H9 (cell line): ENCODE results near the gene AGXT. TPM values are rescaled to one million over a fixed set of nuclear protein-coding genes. Genes with fewer than 3 reads are reported as not detected.

ENCODE experiments used
- DNase-seq: peaks from one replicate; pipeline ENCODE4 v3.0.0-alpha.2; 2017
- H2AFZ ChIP-seq: one replicate; pipeline ENCODE4 v1.6.1; 2013; ENCODE audit warnings: mild to moderate bottlenecking, low read length, control low read depth, moderate library complexity
- H2AK5ac ChIP-seq: 2 replicates; pipeline ENCODE4 v1.6.1; 2013; ENCODE audit warnings: low read length, control low read depth, mixed read lengths; ENCODE audit not compliant: insufficient read length
- H2BK120ac ChIP-seq: one replicate; pipeline ENCODE4 v1.6.1; 2013; ENCODE audit warnings: low read depth, mild to moderate bottlenecking, low read length, control low read depth, inconsistent platforms; ENCODE audit not compliant: poor library complexity, severe bottlenecking
- H2BK12ac ChIP-seq: 2 replicates; pipeline ENCODE4 v1.6.1; 2013; ENCODE audit warnings: low read length, control low read depth, mixed read lengths, low read depth; ENCODE audit not compliant: insufficient read length
- H2BK15ac ChIP-seq: 2 replicates; pipeline ENCODE4 v1.6.1; 2013; ENCODE audit warnings: low read depth, low read length, control low read depth
- H2BK20ac ChIP-seq: one replicate; pipeline ENCODE4 v1.6.1; 2013; ENCODE audit warnings: low read depth, mild to moderate bottlenecking, low read length, control low read depth, inconsistent platforms; ENCODE audit not compliant: poor library complexity, severe bottlenecking
- H2BK5ac ChIP-seq: 2 replicates; pipeline ENCODE4 v1.6.1; 2013; ENCODE audit warnings: low read length, control low read depth, mixed read lengths; ENCODE audit not compliant: insufficient read length
- H3K14ac ChIP-seq: 2 replicates; pipeline ENCODE4 v1.6.1; 2013; ENCODE audit warnings: low read length, control low read depth; ENCODE audit not compliant: insufficient read depth
- H3K18ac ChIP-seq: 2 replicates; pipeline ENCODE4 v1.6.1; 2013; ENCODE audit warnings: low read depth, mild to moderate bottlenecking, mixed read lengths, low read length, control low read depth; ENCODE audit not compliant: insufficient read length
- H3K23ac ChIP-seq: 2 replicates; pipeline ENCODE4 v1.6.1; 2013; ENCODE audit warnings: low read length, control low read depth, mixed read lengths, low read depth; ENCODE audit not compliant: insufficient read length
- H3K23me2 ChIP-seq: 2 replicates; pipeline ENCODE4 v1.6.1; 2013; ENCODE audit warnings: low read depth, mild to moderate bottlenecking, mixed read lengths, low read length, control low read depth; ENCODE audit not compliant: insufficient read length, poor library complexity, severe bottlenecking
- H3K27ac ChIP-seq: 2 replicates; pipeline ENCODE4 v1.5.1; 2013; ENCODE audit warnings: low read length, control low read depth, mixed read lengths, low read depth; ENCODE audit not compliant: insufficient read length
- H3K27me3 ChIP-seq: 2 replicates; pipeline ENCODE4 v1.6.1; 2013; ENCODE audit warnings: low read length, control low read depth, inconsistent platforms; ENCODE audit not compliant: insufficient read depth
- H3K4ac ChIP-seq: 2 replicates; pipeline ENCODE4 v1.6.1; 2013; ENCODE audit warnings: low read depth, mild to moderate bottlenecking, control low read depth, inconsistent platforms, low read length, moderate library complexity
- H3K4me1 ChIP-seq: 2 replicates; pipeline ENCODE4 v1.6.1; 2013; ENCODE audit warnings: low read length, control low read depth, inconsistent platforms; ENCODE audit not compliant: insufficient read depth
- H3K4me2 ChIP-seq: 2 replicates; pipeline ENCODE4 v1.6.1; 2013; ENCODE audit warnings: low read length, control low read depth, mixed read lengths; ENCODE audit not compliant: insufficient read length, insufficient read depth
- H3K56ac ChIP-seq: 2 replicates; pipeline ENCODE4 v1.6.1; 2013; ENCODE audit warnings: low read depth, mild to moderate bottlenecking, mixed read lengths, low read length, control low read depth; ENCODE audit not compliant: insufficient read length
- H3K79me1 ChIP-seq: 2 replicates; pipeline ENCODE4 v1.6.1; 2013; ENCODE audit warnings: low read depth, mild to moderate bottlenecking, moderate library complexity, low read length, control low read depth, inconsistent platforms; ENCODE audit not compliant: insufficient read depth, poor library complexity, severe bottlenecking
- H3K79me2 ChIP-seq: 2 replicates; pipeline ENCODE4 v1.6.1; 2013; ENCODE audit warnings: low read length, control low read depth, inconsistent platforms; ENCODE audit not compliant: insufficient read depth
- H3K9ac ChIP-seq: 2 replicates; pipeline ENCODE4 v1.6.1; 2013; ENCODE audit warnings: low read length, control low read depth, mixed read lengths; ENCODE audit not compliant: insufficient read length; ENCODE audit errors: extremely low read depth
- H3K9me3 ChIP-seq: one replicate; pipeline ENCODE4 v1.6.1; 2013; ENCODE audit warnings: low read depth, low read length, inconsistent platforms; ENCODE audit not compliant: control insufficient read depth
- H3T11ph ChIP-seq: one replicate; pipeline ENCODE4 v1.6.1; 2013; ENCODE audit warnings: mild to moderate bottlenecking, low read length, control low read depth, inconsistent platforms
- H4K20me1 ChIP-seq: one replicate; pipeline ENCODE4 v1.6.1; 2013; ENCODE audit not compliant: control insufficient read depth, insufficient read length, insufficient read depth
- H4K5ac ChIP-seq: 2 replicates; pipeline ENCODE4 v1.6.1; 2013; ENCODE audit warnings: low read depth, mild to moderate bottlenecking, mixed read lengths, low read length, control low read depth; ENCODE audit not compliant: insufficient read length
- H4K8ac ChIP-seq: replicated peaks from 2 replicates; pipeline ENCODE4 v1.6.1; 2013; ENCODE audit warnings: low read length, control low read depth, mixed read lengths, low read depth; ENCODE audit not compliant: insufficient read length
- H4K91ac ChIP-seq: 2 replicates; pipeline ENCODE4 v1.6.1; 2013; ENCODE audit warnings: low read depth, mild to moderate bottlenecking, moderate library complexity, mixed read lengths, low read length, control low read depth; ENCODE audit not compliant: insufficient read length
- H3K27ac Mint-ChIP-seq, 3 experiments: 2 replicates in 2 of 3; 3 replicates in 1 of 3; pipeline ENCODE4 v1.8.0; 2020 to 2021; ENCODE audit warnings: mixed read lengths in 3 of 3, mild to moderate bottlenecking in 1 of 3, moderate library complexity in 1 of 3
- H3K27me3 Mint-ChIP-seq: 2 replicates; pipeline ENCODE4 v1.8.0; 2021; ENCODE audit warnings: low read depth, mild to moderate bottlenecking, moderate library complexity, mixed read lengths
- H3K36me3 Mint-ChIP-seq, 3 experiments: 2 replicates in 2 of 3; 3 replicates in 1 of 3; pipeline ENCODE4 v1.8.0; 2020 to 2021; ENCODE audit warnings: low read depth in 3 of 3, mixed read lengths in 3 of 3; ENCODE audit not compliant: insufficient read depth in 1 of 3
- H3K4me1 Mint-ChIP-seq, 2 experiments: 2 replicates each; pipeline ENCODE4 v1.8.0; 2020; ENCODE audit warnings: mixed read lengths in 2 of 2
- H3K4me3 Mint-ChIP-seq, 2 experiments: 2 replicates in 1 of 2; 3 replicates in 1 of 2; pipeline ENCODE4 v1.8.0; 2020 to 2021; ENCODE audit warnings: mild to moderate bottlenecking in 2 of 2, mixed read lengths in 2 of 2, moderate library complexity in 1 of 2
- H3K9me3 Mint-ChIP-seq, 2 experiments: 2 replicates in 1 of 2; 3 replicates in 1 of 2; pipeline ENCODE4 v1.8.0; 2020; ENCODE audit warnings: mild to moderate bottlenecking in 2 of 2, mixed read lengths in 2 of 2, moderate library complexity in 1 of 2
- WGBS: extraction: QIAGEN DNeasy Blood & Tissue Kit; methylation state at CpG from one replicate; pipeline ENCODE4 v1.1.7; 2013; ENCODE audit warnings: missing lambda C conversion rate, low lambda C conversion rate, mixed read lengths; ENCODE audit not compliant: insufficient read length; ENCODE audit errors: extremely low coverage; 5-methylcytosine and 5-hydroxymethylcytosine counted together
- total RNA-seq: library from RNA; stranded (reverse); gene quantifications from 2 replicates; pipeline ENCODE4 v1.2.1, GENCODE V29; 2021
- TF ChIP-seq, protein P1 (sequence below): fragments of 200-600 bp; sonication (generic); conservative IDR thresholded peaks from 3 replicates; pipeline ENCODE4 v1.8.0; 2021; ENCODE audit warnings: antibody characterized with exemption, mild to moderate bottlenecking

Gene AGXT
- total RNA-seq, 1 experiment from 2014 or later, result not detected

DNA sequence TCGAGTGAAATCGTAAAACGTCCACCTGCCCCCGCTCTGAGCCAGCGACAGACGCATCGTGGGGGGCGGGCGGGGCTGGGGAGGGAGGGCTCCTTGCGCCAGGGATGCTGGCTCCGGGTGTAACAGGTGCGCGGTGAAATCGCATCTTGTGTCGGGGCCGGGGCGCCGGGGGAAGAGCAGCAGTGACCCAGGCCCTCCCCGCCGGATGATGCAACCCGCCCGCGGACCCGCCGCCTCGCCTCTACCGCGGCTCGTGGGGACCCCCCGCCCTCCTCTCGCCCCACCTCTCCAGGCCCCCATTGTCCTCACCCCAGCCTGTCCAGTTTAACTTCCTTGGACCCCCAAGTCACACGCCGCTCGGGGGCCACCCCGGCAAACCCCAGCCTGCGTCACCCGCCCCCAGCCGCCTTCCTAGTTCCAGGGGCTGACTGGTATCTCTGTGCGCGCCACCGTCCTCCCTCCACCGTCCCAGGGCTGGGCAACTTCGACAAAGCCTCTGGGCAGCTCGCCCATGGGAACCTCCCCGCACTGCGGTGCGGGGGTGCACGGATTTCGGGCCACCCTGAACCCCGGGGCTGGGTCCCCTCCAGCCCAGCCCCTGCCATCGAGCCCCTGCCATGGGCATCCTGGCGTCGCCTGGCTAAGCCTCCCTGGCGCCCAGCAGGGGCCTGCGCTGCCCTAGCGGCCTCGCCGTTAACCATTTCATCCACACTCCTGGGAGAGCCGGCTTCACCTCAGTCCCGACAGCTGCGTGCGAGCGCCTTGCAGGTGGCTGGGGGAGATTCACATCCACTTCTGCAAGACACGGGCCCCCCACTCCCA lies 47.8 kb upstream of the AGXT start:
- peaks cover 29% of the 10 kb centered on the region; the same call in 1 of the 2 replicates for H3K79me2 ChIP-seq
- peak overlapping the region; percentile 13 for H3K4me2 ChIP-seq
- H3K4me1 Mint-ChIP-seq, result peaks cover 13 to 33% of the 10 kb centered on the region in 2 experiments
- H3K4me1 ChIP-seq, result no peaks in the 10 kb centered on the region; the same call in 1 of the 2 replicates
- H3K9me3 ChIP-seq, result no peaks in the 10 kb centered on the region
- peak overlapping the region; percentile 43 for H3K9ac ChIP-seq
- H4K8ac ChIP-seq, result no peak overlapping the region
- WGBS, result no CpG with 5 or more reads among the region's 64 CpGs
- H3K79me1 ChIP-seq, result peaks cover 5% of the 10 kb centered on the region
- no peak overlapping the region for H2BK12ac ChIP-seq
- H4K5ac ChIP-seq, result no peak overlapping the region
- no peak overlapping the region for H4K91ac ChIP-seq
- H3K36me3 Mint-ChIP-seq, result peaks cover 12 to 23% (median 12%) of the 10 kb centered on the region in 3 experiments
- DNase-seq, result peak; percentile 76
- no peak overlapping the region for H3K4ac ChIP-seq
- H3K27ac Mint-ChIP-seq, result peak overlapping the region in 2 of 3 experiments; percentile 84 to 92; a peak in 3 of 7 replicates
- H3K27ac ChIP-seq, result no peak overlapping the region
- H3K9me3 Mint-ChIP-seq, result peaks cover 6 to 8% of the 10 kb centered on the region in 2 experiments; a peak in 4 of 5 replicates
- H2BK5ac ChIP-seq, result no peak overlapping the region
- H3K23ac ChIP-seq, result no peak overlapping the region
- H2AK5ac ChIP-seq, result no peak overlapping the region
- peak overlapping the region; percentile 74; the same call in 1 of the 2 replicates for H3K14ac ChIP-seq
- peaks cover 3% of the 10 kb centered on the region for H4K20me1 ChIP-seq
- peaks cover 47% of the 10 kb centered on the region for H3K27me3 Mint-ChIP-seq
- no peak overlapping the region for H2BK15ac ChIP-seq
- H2BK120ac ChIP-seq, result no peak overlapping the region
- H3T11ph ChIP-seq, result no peak overlapping the region
- peak overlapping the region; percentile 67 for H3K18ac ChIP-seq
- H2AFZ ChIP-seq, result no peak overlapping the region
- H3K27me3 ChIP-seq, result no peaks in the 10 kb centered on the region
- peaks cover 15% of the 10 kb centered on the region for H3K23me2 ChIP-seq
- no peak overlapping the region for H2BK20ac ChIP-seq
- TF ChIP-seq, protein P1, sequence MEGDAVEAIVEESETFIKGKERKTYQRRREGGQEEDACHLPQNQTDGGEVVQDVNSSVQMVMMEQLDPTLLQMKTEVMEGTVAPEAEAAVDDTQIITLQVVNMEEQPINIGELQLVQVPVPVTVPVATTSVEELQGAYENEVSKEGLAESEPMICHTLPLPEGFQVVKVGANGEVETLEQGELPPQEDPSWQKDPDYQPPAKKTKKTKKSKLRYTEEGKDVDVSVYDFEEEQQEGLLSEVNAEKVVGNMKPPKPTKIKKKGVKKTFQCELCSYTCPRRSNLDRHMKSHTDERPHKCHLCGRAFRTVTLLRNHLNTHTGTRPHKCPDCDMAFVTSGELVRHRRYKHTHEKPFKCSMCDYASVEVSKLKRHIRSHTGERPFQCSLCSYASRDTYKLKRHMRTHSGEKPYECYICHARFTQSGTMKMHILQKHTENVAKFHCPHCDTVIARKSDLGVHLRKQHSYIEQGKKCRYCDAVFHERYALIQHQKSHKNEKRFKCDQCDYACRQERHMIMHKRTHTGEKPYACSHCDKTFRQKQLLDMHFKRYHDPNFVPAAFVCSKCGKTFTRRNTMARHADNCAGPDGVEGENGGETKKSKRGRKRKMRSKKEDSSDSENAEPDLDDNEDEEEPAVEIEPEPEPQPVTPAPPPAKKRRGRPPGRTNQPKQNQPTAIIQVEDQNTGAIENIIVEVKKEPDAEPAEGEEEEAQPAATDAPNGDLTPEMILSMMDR, result peak; percentile 24; the same call in 1 of the 3 replicates
- H3K56ac ChIP-seq, result no peak overlapping the region
- H3K4me3 Mint-ChIP-seq, result peak overlapping the region; percentile 71 to 88
